ENCODE results near the gene ADGRD1.

Gene ADGRD1

DNA sequence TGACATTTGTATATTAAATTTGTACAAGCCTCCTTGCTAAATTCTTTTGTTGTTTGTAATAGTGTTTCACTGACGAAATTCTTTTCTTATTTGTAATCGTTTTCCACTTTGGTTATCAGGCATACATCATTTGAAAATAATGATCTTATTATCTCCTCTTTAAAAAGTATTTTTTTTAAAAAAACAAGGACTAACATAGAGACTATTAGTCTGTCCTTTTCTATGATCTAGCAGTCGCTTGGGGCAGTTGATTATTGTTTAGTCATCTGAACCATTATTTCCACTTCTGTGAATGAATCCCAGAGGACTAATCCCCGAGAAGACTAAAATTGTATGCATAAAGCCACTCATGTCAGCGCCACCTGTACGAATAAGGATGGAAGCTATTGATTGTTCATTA lies 11.5 kb downstream of the ADGRD1 start:
- no peak for DNase-seq (ENCODE audit: low read depth in 2 of 2, low spot score in 1 of 2)

DNA sequence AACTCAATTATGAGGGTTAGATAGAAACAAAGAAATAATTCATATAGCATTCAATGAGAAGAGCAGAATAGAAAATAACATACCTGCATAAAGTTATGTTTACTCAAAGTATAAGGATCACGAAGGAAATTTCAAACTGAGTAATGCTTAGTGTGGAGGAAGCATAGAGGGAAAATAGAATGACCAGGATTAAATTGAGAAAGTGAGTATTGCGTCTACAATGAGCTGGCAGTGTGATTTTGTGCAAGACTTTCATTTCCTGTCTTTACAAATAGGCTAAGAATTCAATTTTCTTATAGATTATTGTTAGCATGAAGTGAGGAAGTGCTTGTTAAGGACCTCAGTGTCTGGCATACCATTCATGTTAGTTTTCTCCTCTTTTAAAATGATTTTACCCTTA lies 12.0 kb downstream of the ADGRD1 start:
- no peak for DNase-seq (ENCODE audit: low read depth in 2 of 2, low spot score in 1 of 2)

DNA sequence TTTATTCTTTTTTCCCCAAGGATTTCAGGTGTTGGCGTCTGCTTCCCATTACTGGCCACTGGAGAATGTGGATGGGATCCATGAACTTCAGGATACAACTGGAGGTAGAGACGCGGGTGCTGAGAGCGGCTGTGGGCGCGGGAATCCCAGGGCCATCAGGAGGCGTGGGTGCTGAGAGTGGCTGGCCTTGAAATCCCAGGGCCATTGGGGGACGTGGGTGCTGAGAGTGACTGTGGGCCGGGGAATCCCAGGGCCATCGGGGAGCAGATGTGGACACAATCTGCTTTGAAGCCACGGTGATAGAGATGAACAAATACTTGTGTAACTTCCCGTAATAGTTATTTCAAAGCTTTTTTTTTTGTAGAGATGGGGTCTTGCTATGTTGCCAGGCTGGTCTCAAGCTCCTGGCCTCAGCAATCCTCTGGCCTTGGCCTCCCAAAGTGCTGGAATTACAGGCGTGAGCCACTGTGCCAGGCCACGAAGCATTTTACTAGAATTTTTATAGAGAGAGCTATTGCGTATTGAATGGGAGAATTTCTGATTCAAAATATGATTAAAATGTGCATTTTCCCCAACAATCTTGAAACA lies 12.8 kb downstream of the ADGRD1 start:
- no peak for DNase-seq (ENCODE audit: low read depth in 2 of 2, low spot score in 1 of 2)

DNA sequence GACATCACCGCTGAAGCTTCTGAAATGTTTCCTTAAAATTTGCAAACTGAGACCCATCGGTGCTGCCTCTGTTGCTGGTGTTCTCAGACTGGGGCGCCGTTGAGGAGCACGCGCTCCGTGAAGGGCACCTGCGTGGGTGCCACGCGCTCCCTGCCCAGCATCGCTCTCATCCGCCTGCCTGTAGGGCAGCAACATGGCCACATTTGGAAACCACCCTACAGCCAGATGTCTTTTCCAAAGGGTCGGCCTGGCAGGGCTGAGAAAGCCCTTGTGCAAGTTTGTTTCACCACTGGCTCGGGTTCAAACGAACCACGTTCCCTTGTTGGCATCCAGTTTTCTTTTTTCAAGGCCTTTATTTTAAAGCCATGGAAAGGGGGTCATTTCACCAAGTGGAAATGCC lies 13.9 kb downstream of the ADGRD1 start:
- no peak for DNase-seq (ENCODE audit: low read depth in 2 of 2, low spot score in 1 of 2)

DNA sequence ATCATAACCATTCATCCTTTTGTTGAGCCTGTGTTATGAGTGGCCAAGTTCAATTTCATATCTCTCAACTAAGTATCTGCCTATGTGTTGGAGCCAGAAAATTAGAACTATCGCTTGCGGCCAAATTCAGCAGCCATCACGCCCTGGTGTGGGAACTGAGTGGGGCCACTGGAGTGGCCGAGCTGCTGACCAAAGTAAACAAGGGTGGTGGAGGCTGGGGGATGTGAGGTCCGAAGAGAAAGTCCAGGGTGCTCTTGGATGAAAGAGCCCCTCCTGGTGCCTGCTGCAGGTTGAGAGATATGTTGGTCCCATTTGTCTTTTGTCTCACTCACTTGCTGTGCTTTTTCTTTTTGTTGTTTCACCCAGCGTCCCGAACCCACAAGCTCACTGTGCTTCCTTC lies 14.9 kb downstream of the ADGRD1 start:
- DNase-seq (ENCODE audit: low read depth in 2 of 2, low spot score in 1 of 2): no peak

DNA sequence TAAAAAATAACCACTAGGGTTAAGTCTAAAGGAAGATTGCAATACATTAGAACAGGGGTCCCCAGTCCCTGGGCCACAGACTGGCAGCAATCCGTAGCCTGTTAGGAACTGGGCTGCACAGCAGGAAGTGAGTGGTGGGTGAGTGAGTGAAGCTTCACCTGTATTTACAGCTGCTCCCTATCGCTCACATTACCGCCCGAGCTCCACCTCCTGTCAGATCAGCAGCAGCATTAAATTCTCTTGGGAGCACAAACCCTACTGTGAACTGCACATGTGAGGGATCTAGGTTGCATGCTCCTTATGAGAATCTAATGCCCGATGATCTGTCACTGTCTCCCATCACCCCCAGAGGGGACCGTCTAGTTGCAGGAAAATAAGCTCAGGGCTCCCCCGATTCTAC lies 15.5 kb downstream of the ADGRD1 start:
- no peak for DNase-seq (ENCODE audit: low read depth in 2 of 2, low spot score in 1 of 2)

DNA sequence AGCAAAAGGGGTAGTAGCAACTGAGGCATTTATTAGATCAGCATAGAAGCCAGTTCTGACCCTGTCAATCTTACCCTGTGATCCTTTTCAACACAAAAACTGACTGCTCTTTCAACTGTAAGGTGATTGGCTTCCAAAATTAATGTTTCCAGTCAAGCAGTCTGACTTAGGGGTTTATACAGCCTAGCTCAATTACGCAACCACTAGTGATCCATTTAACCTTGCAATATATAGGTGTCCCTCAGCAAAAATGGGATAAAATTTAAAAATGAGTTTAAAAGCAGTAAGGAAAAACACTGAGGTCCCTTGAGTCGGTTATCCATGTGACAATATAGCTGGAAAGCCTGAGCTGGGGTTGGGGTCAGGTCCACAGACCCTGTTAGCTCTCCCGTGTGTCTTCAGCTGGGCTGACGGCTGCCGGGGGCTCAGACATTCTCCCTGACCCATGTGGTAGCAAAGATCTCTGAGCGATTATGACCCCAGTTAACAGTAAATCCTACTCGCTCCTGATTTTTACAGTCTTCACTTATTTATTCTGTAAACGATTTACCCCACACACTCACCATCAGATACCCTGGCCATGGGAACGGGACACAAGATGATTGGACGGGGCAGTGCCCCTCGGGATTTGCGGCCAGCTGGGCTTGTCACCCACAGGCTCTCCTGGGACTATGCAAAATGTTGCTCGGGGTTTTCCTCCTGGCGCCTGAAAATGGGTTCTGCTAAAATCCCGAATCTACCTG lies 16.6 kb downstream of the ADGRD1 start:
- no peak for DNase-seq (ENCODE audit: low read depth in 2 of 2, low spot score in 1 of 2)

DNA sequence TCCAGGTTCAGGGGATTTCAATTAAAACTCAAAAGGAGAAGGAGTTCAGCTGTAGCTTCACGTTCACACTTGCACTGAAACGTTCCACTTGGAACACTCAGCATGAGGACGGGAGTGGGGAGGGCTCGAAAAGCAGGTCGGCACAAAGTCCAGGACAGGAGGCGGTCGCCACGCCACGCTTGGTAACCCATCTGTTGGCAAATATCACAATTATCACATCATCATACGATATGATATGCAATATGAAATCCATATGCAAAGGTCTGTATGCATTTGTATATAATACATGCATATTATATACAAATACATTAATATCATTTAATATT lies 17.2 kb downstream of the ADGRD1 start:
- no peak for DNase-seq (ENCODE audit: low read depth in 2 of 2, low spot score in 1 of 2)

DNA sequence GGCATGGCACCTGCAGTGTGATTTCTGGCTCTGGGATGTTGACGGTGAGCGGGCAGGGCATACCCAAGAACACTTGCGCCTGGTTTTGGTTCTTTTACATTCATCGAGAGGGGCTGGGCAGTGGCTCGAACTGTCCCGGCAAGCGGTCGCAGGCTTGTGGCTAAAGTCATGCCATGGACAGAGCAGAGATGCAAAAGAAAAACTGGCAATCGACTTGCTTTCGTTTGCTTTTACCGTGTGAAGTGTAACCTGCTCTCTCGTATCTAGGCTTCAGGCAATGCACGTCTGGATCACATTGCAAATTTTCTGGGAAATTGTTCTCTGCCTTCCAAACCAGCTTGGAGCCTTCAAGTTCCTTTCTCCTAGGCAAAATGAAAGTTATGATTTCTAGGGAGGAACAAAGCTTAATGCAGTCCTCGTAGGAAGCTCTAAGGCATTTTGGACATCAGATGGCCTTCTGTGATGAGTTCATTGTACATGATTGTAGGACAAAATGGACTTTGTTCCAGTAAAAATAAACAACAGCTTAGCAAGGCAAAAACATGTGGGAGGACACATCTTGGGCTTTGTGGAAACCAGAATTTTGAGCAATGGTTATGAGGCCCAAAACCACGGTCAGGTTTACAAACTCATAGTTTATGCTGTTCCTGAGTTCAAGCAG lies 18.3 kb downstream of the ADGRD1 start:
- no peak for DNase-seq (ENCODE audit: low read depth in 2 of 2, low spot score in 1 of 2)

DNA sequence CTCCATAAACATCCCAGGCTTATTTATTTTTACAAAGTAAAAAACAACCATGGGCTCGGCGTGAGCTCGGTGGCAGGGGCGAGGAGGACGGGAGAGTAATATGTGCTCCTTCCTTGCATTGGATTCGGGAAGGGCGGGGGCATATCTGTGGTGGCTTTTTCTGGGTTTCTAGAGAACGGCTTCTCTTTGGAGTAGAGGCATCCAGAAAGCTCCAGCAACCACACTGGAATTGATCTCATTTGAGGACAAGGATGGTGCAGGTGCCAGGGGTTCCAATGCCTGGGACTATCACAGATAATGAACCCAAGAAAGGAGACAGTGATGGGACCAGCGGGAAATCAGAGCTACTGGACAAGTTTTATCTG lies 18.9 kb downstream of the ADGRD1 start:
- no peak for DNase-seq (ENCODE audit: low read depth in 2 of 2, low spot score in 1 of 2)

DNA sequence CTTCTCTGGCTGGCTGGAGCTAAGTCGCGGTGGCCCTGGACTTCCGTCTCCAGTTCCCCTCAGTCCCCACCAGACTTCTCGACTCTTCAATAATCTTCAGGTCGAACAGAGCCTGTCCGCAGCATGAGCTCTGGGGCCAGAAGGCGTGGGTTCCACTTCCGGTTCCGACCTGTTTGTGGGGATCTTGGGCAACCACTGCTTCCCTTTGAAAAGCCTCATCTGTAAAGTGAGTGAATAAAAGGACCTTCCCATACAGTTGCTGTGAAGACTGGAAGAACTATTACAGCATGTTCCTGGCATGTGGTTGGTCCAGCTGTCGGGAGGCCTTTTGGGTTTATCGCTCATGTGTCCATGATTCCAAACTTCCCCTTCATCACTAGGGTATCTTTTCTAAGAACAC lies 19.4 kb downstream of the ADGRD1 start:
- DNase-seq (ENCODE audit: low read depth in 2 of 2, low spot score in 1 of 2): no peak

DNA sequence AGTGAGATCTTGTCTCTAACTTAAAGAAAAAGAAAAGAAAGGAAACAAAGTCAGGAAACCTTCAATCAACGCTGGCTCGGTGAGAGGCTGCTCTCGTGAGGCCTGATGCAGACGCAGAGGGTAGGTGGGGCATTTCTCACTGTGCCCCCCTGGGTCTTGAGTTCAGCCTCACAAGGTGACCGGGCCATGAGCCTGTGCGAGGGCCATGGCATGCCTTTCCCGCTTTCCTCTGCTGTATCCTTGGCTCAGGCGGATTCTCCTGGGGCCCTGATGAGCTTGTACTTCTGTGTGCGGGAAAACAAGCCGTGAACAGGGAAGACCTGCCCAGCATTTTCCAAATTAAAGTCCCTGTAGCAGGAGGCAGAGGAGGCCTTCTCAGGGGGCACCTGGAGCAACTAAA lies 20.2 kb downstream of the ADGRD1 start:
- DNase-seq (ENCODE audit: low read depth in 2 of 2, low spot score in 1 of 2): no peak

DNA sequence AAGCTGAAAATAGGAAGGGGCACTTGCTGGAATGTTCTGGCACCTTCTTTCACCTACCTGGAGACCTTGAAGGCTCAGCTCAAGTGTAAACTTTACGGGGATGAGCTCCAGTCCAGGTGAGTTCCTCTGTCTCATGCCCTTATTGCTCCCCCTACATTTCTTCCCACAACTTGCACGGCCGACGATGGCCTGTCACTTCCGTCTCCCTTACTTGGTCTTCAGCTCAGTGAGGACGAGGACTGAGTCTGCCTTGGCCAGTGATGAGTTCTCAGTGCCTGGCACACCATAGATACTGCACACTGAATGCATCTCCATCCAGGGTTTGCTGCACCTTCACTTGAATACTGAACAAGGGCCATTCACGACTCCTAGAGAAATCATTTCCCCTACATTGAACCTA lies 21.4 kb downstream of the ADGRD1 start:
- DNase-seq (ENCODE audit: low read depth in 2 of 2, low spot score in 1 of 2): no peak

DNA sequence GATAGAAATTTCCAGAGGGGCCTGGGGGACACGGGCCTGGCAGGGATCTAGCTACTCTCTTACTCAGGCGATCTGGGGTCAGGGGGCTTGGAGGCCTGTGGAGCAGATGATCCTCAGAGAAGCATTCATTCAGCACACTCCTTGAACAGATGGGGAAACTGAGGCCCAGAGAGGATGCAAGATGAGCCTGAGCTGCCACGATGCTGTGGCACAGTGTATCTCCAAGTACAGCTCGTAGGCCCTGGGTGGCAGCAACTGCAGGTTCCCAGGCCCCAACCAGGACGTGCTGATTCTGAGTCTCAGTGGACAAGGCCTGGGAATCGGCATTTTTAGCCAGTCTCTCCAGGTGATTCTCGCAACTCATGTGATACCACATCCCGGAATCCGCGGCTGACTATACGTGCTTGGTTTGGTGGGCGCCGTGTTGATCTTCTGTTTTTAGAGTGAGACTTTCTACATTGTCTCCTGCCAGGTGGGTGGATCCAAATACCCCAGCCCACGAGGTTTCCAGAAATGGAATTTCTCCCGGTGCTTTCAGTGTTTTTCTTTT lies 22.5 kb downstream of the ADGRD1 start:
- DNase-seq (ENCODE audit: low read depth in 2 of 2, low spot score in 1 of 2): no peak

DNA sequence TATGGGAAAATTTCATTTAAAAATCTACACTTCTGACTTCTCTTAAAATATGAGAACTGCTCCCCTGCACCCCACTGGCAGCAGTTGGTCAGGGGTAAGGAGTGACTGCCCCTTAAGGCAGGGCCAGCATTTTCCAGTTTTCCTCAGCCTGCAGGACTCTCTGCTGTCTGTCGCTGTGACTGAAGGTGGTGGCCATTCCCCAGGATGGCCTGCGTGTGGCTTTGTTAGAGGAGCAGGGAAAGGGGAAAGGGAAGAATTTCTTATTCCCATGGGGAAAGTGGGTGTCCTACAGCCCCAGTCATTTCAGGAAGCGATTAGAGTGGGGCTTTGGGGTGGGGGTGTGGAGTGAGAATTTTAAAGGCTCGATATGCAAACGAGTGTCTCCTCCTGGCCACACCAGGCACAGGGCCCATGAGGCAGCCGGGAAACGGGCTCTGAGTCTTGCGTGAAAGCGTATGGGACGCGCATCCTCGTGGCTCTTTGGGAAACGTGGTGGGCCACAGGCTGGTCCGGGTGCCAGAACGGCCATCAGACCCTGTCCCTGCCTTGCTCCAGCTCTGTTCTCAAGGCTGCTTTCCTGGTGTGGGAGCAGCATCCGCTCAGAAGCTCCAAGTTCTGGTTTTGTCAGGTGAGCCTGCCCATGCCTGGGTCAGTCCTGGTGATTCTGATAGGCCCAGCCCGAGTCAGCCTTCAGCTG lies 23.5 kb downstream of the ADGRD1 start:
- no peak for DNase-seq (ENCODE audit: low read depth in 2 of 2, low spot score in 1 of 2)

DNA sequence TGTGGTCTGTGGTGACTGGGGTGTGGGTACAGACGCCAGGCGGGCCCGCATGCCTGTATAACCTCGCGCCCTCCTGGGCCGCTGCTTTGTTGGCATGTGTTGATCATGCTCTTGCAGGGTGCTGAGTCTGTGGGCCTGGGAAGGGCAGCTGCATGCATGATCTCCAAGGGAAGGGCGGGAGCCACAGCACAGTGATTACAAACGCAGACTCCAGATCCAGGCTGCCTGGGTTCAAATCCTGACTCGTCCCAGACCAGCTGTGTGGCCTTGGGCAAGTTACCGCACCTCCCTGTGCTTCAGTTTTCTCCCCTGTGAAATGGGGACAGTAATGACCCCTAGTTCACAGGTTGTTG lies 24.0 kb downstream of the ADGRD1 start:
- no peak for DNase-seq (ENCODE audit: low read depth in 2 of 2, low spot score in 1 of 2)

DNA sequence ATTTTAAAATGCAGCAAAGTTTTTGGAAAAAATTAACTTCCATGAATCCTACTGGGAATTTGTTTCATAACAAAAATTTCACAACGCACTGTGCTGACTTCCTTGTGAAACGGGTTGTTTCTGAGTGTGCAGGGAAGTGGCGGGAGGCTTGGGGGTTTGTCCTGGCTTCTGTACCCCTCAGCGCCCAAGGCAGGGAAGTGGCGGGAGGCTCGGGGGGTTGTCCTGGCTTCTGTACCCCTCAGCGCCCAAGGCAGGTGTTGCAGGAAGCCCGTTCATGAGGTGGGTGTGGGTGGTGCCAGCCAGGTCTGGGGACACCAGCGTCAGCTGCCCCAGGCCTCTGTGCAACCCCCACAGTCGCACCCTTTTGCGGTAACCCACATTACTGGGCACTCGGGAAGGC lies 25.1 kb downstream of the ADGRD1 start:
- no peak for DNase-seq (ENCODE audit: low read depth in 2 of 2, low spot score in 1 of 2)

DNA sequence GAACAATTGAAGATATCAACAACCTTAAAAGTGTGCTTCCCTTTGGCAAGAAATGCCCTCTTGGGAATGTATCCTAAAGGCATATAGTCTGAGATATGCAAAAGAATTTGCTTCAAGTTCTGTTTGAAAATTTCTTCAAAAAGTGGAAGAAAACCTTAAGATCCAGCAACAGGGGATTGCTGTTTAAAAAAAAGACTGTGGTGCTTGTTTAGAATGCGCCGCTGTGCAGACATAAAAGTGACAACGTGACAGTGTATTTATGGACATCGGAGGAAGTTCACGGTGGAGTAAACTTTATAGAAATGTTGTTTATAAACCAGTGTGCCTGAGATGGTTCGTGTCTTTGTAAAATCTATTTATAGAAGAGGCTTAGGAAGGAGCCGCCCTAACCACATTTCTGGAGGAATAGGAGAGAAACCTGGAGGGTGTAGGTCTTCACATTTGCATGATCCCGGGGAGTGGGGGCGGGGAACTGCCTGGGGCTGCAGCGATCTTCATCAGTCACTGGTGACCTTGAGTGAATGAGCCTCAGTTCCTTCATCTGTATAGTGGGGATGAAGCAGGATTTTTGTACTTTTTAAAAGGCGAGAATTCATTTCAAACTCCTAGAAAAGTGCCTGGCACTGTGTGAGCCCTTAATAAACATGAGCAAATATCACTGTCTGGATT lies 27.5 kb downstream of the ADGRD1 start:
- no peak for DNase-seq (ENCODE audit: low read depth in 2 of 2, low spot score in 1 of 2)

DNA sequence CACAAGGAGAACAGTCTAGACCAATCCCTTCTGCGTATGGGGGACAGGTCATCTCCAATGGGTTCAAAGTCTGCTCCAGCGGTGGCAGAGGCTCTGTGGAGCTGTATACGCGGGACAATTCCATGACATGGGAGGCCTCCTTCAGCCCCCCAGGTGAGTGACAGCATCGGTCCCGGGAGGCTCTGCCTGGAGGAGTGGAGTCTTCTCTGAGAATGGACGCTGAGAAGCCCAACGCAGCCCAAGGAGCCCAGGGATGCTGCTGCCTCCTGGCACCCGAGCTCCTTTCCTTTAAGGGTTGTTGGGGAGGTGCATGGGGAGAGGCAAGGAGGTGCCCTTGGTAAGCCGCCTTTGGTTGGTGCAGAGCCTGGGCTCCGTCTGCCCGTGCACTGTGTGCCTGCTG lies 28.2 kb downstream of the ADGRD1 start:
- no peak for DNase-seq (ENCODE audit: low read depth in 2 of 2, low spot score in 1 of 2)

DNA sequence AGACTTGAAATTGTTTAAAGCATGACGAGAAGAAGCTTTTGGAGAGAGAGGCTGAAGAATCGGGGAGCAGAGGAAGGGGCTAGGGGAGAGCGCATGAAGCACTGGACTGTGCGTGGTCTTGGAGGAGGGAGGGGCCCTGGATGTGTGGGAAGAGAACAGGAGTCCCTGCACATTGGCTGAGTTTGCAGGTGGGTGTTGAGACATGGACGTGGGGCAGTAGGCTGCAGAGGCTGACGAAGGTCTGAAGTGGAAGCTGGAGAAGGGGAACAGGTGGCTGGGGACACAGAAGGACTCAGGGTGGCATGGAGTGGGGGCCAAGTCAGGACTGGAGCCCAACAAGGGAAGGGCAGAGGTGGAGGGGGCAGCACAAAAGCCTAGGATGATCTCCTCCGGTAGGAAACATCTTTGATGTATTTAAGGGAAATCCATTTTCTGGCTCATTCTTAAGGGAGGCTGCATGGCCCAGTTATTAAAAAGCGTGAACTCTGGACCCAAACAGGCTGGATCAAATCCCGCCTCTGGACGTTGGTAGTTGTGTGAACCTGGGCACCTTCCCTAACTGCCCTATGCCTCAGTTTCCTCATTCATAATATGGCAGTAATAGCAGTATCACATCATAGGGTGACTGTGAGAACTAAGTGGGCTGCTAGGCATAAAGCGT lies 29.0 kb downstream of the ADGRD1 start:
- no peak for DNase-seq (ENCODE audit: low read depth in 2 of 2, low spot score in 1 of 2)
